KBM-7 (cell line): ENCODE measurements around the gene RGS17.
"Not testable (repeated sequence)": the region's sequence is repeated elsewhere in the genome, so short reads cannot be mapped to it uniquely, and the experiment has no call there.

Source experiments
- DNase-seq: peaks from one replicate; pipeline ENCODE4 v3.0.0-alpha.2; 2015
- in situ Hi-C: fragments of 300-500 bp; cut with MboI; formaldehyde crosslinking; loops from 2 replicates; pipeline ENCODE4 v1.14.3; 2020; ENCODE audit warnings: low sequenced_read_pairs, low pct_unique_long_range_greater_than_20kb, mixed read lengths

RGS17 gene

DNA sequence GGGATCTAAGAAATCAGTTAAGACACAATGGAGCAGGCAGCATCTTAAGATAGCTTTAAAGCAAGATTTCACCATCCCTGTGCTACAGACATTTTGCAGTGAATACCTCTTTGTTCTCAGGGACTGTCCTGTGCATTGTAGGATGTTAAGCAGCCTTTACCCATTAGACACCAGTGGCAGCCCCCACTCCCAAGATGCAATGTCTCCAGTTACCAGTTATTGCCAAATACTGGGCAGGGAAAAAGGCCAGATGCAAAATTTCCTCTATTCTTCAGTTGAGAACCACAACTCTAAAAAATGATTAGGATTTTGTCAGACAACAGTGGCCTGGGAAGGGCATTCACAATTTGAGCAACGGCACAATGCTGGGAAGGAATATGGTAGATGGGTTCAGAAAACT is 154.3 kb downstream of the RGS17 start:
- no peak for DNase-seq
- in situ Hi-C loops: no loop called here

DNA sequence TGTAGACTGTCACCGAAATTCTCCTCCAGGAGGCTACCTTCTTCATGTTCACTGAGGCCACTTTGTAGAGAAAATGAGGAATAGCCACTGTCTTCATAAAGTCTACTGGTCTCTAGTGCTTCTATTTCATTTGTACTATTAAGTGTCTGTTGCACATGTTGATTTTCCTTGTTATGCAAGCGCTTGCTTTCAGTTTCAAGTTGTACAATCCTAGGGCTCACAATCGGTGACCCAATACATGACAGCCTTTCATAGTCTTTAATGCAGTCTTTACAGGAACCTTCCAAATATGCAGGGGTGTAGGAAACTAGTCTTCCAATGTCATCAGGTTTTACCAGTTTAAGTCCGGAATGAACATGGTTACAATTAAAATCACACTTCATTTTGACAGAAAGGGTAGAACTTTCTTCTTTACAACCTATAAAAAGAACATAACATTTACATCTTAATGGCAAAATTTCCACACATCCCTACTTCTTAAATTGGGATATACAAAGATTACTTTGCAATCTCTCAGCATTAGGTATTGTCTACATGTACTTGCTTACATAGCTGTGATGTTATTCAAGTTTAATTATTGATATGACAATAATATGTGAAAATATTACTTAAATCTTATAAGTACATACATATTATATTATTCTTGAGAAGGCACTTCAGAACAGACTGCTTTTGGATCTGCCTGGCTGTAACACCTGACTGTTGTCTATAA is 155.7 kb downstream of the RGS17 start:
- in situ Hi-C loops: no loop called here
- DNase-seq: no peak

GRCh38 chr6:152973916-152974315 is 157.2 kb downstream of the RGS17 start:
- in situ Hi-C loops: no loop called here

DNA sequence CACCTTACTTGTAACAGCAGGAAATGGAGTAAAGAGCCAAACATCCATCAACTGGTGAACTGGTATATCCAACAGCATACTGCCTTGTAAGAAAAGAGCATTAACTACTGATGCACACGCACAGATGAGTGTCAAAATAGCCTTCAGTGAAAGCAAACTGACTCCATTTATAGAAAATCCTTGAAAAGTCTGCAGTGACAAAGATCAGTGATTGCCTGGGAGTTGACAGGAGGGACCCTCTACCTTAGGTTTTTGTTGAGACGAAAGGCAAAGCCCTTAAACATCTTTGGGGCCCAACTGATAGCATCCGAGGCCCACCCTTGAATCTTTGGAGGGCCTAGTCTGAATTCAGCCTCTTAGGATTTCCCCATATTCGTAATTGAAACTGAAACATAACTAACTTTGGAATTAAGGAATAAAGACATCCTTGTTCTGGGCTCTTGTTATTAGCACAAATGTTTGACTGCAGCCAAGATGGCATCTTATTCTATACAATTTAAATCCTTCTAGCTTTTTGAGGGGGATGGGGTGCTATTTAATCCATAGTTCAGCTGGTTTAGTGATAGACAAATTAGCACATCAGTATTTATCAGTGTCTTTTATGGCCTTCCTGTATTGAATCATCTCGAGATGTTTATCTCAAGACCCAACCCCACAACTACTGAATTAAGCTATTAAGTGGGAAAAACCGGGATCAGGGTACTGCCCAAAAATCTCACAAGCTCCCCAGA is 161.2 kb downstream of the RGS17 start:
- in situ Hi-C loops: no loop called here
- no peak for DNase-seq

More at GRCh38 chr6:152973916-152974315, 157.2 kb downstream of the RGS17 start:
- DNase-seq: no peak

DNA sequence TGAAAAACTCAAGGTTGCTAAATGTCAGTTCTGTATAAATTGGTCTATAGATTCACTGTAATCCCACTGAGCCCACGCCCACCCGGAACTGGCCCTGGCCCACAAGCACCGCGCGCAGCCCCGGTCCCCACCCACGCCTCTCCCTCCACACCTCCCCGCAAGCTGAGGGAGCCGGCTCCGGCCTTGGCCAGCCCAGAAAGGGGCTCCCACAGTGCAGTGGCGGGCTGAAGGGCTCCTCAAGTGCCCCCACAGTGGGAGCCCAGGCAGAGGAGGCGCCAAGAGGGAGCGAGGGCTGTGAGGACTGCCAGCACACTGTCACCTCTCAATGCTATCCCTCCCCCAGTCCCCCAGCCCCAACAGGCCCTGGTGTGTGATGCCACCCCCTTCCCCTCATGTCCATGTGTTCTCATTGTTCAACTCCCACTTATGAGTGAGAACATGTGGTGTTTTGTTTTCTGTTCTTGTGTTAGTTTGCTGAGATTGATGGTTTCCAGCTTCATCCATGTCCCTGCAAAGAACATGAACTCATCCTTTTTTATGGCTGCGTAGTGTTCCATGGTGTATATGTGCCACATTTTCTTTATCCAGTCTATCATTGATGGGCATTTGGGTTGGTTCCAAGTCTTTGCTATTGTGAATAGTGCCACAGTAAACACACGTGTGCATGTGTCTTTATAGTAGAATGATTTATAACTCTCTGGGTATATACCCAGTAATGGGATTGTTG is 164.8 kb downstream of the RGS17 start:
- DNase-seq, in situ Hi-C loops: not testable (repeated sequence)

DNA sequence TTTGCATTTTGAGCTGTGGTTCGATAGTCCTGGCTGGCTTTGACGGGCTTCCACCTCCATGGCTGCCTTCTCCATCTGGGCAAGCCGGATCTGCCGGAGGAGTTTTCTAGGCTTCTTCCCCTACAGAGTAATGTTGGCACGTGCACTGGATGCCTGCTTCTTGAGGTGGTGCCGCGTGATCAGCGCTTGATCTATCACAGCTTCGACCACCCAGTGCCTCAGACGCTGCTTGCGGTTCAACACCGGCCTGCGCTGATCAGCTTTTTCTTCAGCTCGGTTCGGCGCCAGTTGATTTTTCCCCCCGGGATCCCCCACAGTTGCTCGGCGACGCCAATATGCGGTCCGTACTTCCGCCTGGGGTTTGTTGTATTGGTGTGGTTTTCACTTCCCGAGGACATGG is 171.7 kb downstream of the RGS17 start:
- in situ Hi-C loops: no loop called here

GRCh38 chr6:152957796-152958195 is 173.3 kb downstream of the RGS17 start:
- in situ Hi-C loops: no loop called here
- DNase-seq: no peak

More for the DNA sequence above, 171.7 kb downstream of the RGS17 start:
- no peak for DNase-seq
